SK-N-SH (cell line): Measurements from ENCODE around the gene KLHL12. TPM values are rescaled to one million over a fixed set of nuclear protein-coding genes. Genes with fewer than 3 reads are reported as not detected.

Experiments
- CTCF ChIA-PET: fragments of 300-600, 350-600 bp; formaldehyde crosslinking; extraction: SDS; loops from one replicate; lab custom pipeline; 2021; lab: Yijun Ruan, JAX
- POLR2A ChIA-PET: fragments of 350-600 bp; sonication (Branson Sonifier 250); formaldehyde crosslinking; extraction: SDS; loops from one replicate; lab custom pipeline; 2020; ENCODE audit warnings: antibody characterized with exemption, inconsistent platforms; lab: Yijun Ruan, JAX
- DNase-seq: peaks from one replicate; pipeline ENCODE4 v3.0.0; 2012
- H2AFZ ChIP-seq: fragments of 200-600 bp; sonication (generic); 2 replicates; pipeline ENCODE4 v1.8.1; 2016; ENCODE audit warnings: antibody characterized with exemption, mild to moderate bottlenecking, low read depth
- H3F3A ChIP-seq: fragments of 200-600 bp; sonication (generic); replicated peaks from 2 replicates; pipeline ENCODE3; 2016; ENCODE audit warnings: antibody characterized with exemption, mild to moderate bottlenecking; ENCODE audit not compliant: insufficient read depth
- H3K27ac ChIP-seq, 2 experiments: fragments of 200-500 bp in 1 of 2; fragments of 200-600 bp in 1 of 2; sonication (Bioruptor generic) in 1 of 2; sonication (generic), shearing (Covaris generic) in 1 of 2; 2 replicates each; pipeline versions ENCODE4 v1.5.1 to v1.6.1; 2014 to 2016; ENCODE audit warnings: low read depth in 2 of 2, inconsistent platforms in 1 of 2, low read length in 1 of 2, mild to moderate bottlenecking in 1 of 2, mixed read lengths in 1 of 2
- H3K27me3 ChIP-seq: fragments of 200-600 bp; sonication (generic), shearing (Covaris generic); 2 replicates; pipeline ENCODE4 v1.6.1; 2016; ENCODE audit warnings: mixed run types; ENCODE audit not compliant: insufficient read depth
- H3K36me3 ChIP-seq, 2 experiments: fragments of 200-500 bp in 1 of 2; fragments of 200-600 bp in 1 of 2; sonication (Bioruptor generic) in 1 of 2; sonication (generic) in 1 of 2; replicated peaks in 1 of 2; 2 replicates each; pipeline versions ENCODE3 to v1.5.1; 2014 to 2016; ENCODE audit warnings: low read length in 1 of 2, mild to moderate bottlenecking in 1 of 2; ENCODE audit not compliant: insufficient read depth in 2 of 2, control insufficient read depth in 1 of 2
- H3K4me1 ChIP-seq, 2 experiments: fragments of 200-500 bp in 1 of 2; fragments of 200-600 bp in 1 of 2; sonication (Bioruptor generic) in 1 of 2; sonication (generic), shearing (Covaris generic) in 1 of 2; 2 replicates each; pipeline versions ENCODE4 v1.5.1 to v1.6.1; 2014 to 2016; ENCODE audit warnings: low read depth in 1 of 2, low read length in 1 of 2, mixed run types in 1 of 2; ENCODE audit not compliant: insufficient read depth in 2 of 2, control insufficient read depth in 1 of 2
- H3K4me2 ChIP-seq: fragments of 200-600 bp; sonication (generic), shearing (Covaris generic); 2 replicates; pipeline ENCODE4 v1.6.1; 2017; ENCODE audit warnings: mixed run types
- H3K4me3 ChIP-seq, 2 experiments: fragments of 200-500 bp in 1 of 2; fragments of 200-600 bp in 1 of 2; sonication (Bioruptor generic) in 1 of 2; sonication (generic), shearing (Covaris generic) in 1 of 2; 2 replicates each; pipeline versions ENCODE4 v1.5.1 to v1.8.1; 2014 to 2016; ENCODE audit warnings: low read depth in 2 of 2, inconsistent platforms in 1 of 2, low read length in 1 of 2, mild to moderate bottlenecking in 1 of 2, mixed read lengths in 1 of 2, moderate library complexity in 1 of 2
- H3K79me2 ChIP-seq: fragments of 200-600 bp; sonication (generic); 2 replicates; pipeline ENCODE4 v1.8.1; 2017; ENCODE audit warnings: mild to moderate bottlenecking; ENCODE audit not compliant: insufficient read depth
- H3K9ac ChIP-seq: fragments of 200-600 bp; sonication (generic); 2 replicates; pipeline ENCODE4 v1.6.1; 2017; ENCODE audit warnings: mixed run types
- H3K9me2 ChIP-seq: fragments of 200-600 bp; sonication (generic); 2 replicates; pipeline ENCODE4 v1.6.1; 2017; ENCODE audit warnings: mixed run types
- H3K9me3 ChIP-seq: fragments of 200-600 bp; sonication (generic); 2 replicates; pipeline ENCODE4 v1.6.1; 2017; ENCODE audit warnings: mixed run types, mild to moderate bottlenecking, moderate library complexity
- H4K20me1 ChIP-seq: fragments of 200-600 bp; sonication (generic); 2 replicates; pipeline ENCODE4 v1.6.1; 2017; ENCODE audit warnings: mild to moderate bottlenecking, mixed run types; ENCODE audit not compliant: insufficient read depth
- CHD2 ChIP-seq: fragments of 150-350 bp; IDR thresholded peaks from 2 replicates; pipeline ENCODE4 v1.6.1; 2018; ENCODE audit warnings: low read length; ENCODE audit not compliant: partially characterized antibody
- ELF1 ChIP-seq: IDR thresholded peaks from 2 replicates; pipeline ENCODE4 v1.4.0; 2012
- FOXJ3 ChIP-seq: sonication (generic); formaldehyde crosslinking; IDR thresholded peaks from 2 replicates; pipeline ENCODE4 v1.5.1; 2020; ENCODE audit warnings: mild to moderate bottlenecking, missing genetic modification reagents
- GABPA ChIP-seq: IDR thresholded peaks from 2 replicates; pipeline ENCODE4 v1.4.0; 2012; ENCODE audit warnings: low read depth, mild to moderate bottlenecking
- JUND ChIP-seq: IDR thresholded peaks from 2 replicates; pipeline ENCODE4 v1.4.0; 2012
- RAD21 ChIP-seq: IDR thresholded peaks from 2 replicates; pipeline ENCODE4 v1.6.1; 2012; ENCODE audit warnings: mild to moderate bottlenecking, low read length
- RFX5 ChIP-seq: IDR thresholded peaks from 2 replicates; pipeline ENCODE4 v1.6.1; 2012; ENCODE audit warnings: mild to moderate bottlenecking, improper control_type of control experiment, low read length
- RXRA ChIP-seq: IDR thresholded peaks from 2 replicates; pipeline ENCODE4 v1.4.0; 2012; ENCODE audit warnings: low read depth, mild to moderate bottlenecking, borderline replicate concordance
- SIN3A ChIP-seq: IDR thresholded peaks from 2 replicates; pipeline ENCODE4 v1.6.1; 2012; ENCODE audit warnings: low read depth, mild to moderate bottlenecking, low read length, moderate library complexity, borderline replicate concordance
- SMC3 ChIP-seq: IDR thresholded peaks from 2 replicates; pipeline ENCODE4 v1.6.1; 2012; ENCODE audit warnings: low read depth, low read length, improper control_type of control experiment
- TCF12 ChIP-seq: IDR thresholded peaks from 2 replicates; pipeline ENCODE4 v1.4.0; 2012
- TEAD4 ChIP-seq: IDR thresholded peaks from 2 replicates; pipeline ENCODE4 v1.4.0; 2012; ENCODE audit warnings: mild to moderate bottlenecking, borderline replicate concordance; ENCODE audit not compliant: insufficient read depth
- YY1 ChIP-seq: IDR thresholded peaks from 2 replicates; pipeline ENCODE4 v1.4.0; 2012; ENCODE audit warnings: low read depth, mild to moderate bottlenecking
- WGBS: methylation state at CpG from one replicate; pipeline ENCODE4 v1.1.6; 2017; ENCODE audit warnings: low lambda C conversion rate; 5-methylcytosine and 5-hydroxymethylcytosine counted together
- polyA plus RNA-seq, 3 experiments: library from polyadenylated mRNA; depleted of rRNA; stranded (reverse); fragments of >200 nt; gene quantifications; 2 replicates each; pipeline ENCODE4 v1.2.3, GENCODE V29; 2012
- TF ChIP-seq, protein P1 (sequence below): IDR thresholded peaks from 2 replicates; pipeline ENCODE4 v1.4.0; 2012; ENCODE audit warnings: low read depth
- TF ChIP-seq, protein P2 (sequence below): IDR thresholded peaks from 2 replicates; pipeline ENCODE4 v1.4.0; 2012; ENCODE audit warnings: low read depth, borderline replicate concordance
- TF ChIP-seq, protein P3 (sequence below): fragments of 200-600 bp; sonication (generic); IDR thresholded peaks from 2 replicates; pipeline ENCODE4 v1.6.1; 2017; ENCODE audit warnings: antibody characterized with exemption, mild to moderate bottlenecking, moderate library complexity
- TF ChIP-seq, protein P4 (sequence below): IDR thresholded peaks from 2 replicates; pipeline ENCODE4; 2012
- TF ChIP-seq, protein P5 (sequence below): IDR thresholded peaks from 2 replicates; pipeline ENCODE4 v1.4.0; 2012; ENCODE audit warnings: low read depth, borderline replicate concordance

The KLHL12 gene
- polyA plus RNA-seq, 1 of the 3 experiments (the other 2 are of a cell fraction), result 22.6 TPM

DNA sequence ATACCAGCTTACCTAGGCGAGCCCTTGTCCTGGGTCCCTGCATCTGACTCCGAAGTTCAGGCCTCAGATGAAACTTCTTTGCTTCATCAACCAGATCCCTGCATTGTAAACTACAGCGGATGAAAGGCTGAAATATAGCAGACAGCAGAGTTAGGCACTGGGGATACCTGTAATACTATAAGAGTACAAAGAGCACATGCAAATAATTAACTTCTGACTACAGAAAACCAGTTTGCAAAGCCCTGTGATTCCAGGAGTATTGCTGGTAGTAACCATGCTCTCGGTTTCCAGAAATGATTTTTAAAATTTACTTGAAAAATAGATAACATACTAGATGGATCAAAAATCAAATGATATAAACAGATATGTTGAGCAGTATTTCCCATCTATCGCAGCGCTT lies 18.0 kb downstream of the KLHL12 start:
- H3K9me2 ChIP-seq, result no peaks in the 10 kb centered on the region
- H3F3A ChIP-seq, result no peaks in the 10 kb centered on the region
- no peaks in the 10 kb centered on the region for H3K27me3 ChIP-seq
- TF ChIP-seq, protein P1, sequence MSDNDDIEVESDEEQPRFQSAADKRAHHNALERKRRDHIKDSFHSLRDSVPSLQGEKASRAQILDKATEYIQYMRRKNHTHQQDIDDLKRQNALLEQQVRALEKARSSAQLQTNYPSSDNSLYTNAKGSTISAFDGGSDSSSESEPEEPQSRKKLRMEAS, result no peak
- TF ChIP-seq ELF1, result no peak
- TF ChIP-seq RXRA, result no peak
- TF ChIP-seq, protein P2, sequence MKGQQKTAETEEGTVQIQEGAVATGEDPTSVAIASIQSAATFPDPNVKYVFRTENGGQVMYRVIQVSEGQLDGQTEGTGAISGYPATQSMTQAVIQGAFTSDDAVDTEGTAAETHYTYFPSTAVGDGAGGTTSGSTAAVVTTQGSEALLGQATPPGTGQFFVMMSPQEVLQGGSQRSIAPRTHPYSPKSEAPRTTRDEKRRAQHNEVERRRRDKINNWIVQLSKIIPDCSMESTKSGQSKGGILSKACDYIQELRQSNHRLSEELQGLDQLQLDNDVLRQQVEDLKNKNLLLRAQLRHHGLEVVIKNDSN, result no peak
- no peak for TF ChIP-seq JUND
- TF ChIP-seq, protein P3, sequence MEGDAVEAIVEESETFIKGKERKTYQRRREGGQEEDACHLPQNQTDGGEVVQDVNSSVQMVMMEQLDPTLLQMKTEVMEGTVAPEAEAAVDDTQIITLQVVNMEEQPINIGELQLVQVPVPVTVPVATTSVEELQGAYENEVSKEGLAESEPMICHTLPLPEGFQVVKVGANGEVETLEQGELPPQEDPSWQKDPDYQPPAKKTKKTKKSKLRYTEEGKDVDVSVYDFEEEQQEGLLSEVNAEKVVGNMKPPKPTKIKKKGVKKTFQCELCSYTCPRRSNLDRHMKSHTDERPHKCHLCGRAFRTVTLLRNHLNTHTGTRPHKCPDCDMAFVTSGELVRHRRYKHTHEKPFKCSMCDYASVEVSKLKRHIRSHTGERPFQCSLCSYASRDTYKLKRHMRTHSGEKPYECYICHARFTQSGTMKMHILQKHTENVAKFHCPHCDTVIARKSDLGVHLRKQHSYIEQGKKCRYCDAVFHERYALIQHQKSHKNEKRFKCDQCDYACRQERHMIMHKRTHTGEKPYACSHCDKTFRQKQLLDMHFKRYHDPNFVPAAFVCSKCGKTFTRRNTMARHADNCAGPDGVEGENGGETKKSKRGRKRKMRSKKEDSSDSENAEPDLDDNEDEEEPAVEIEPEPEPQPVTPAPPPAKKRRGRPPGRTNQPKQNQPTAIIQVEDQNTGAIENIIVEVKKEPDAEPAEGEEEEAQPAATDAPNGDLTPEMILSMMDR, result no peak
- TF ChIP-seq FOXJ3 (CRISPR knock-in tag), result no peak
- no peak for TF ChIP-seq RAD21
- no peak for TF ChIP-seq TCF12
- TF ChIP-seq SIN3A, result no peak
- TF ChIP-seq YY1, result no peak
- H3K9ac ChIP-seq, result no peak overlapping the region
- ChIA-PET POLR2A (no interaction called here), CTCF (interaction anchor here (0.6 kb wide), 1 partner anchor 13 kb away, joined by 3 read pairs; no protein-coding TSS in a partner anchor)
- no peaks in the 10 kb centered on the region for H4K20me1 ChIP-seq
- H3K36me3 ChIP-seq, result peaks cover 59 to 75% of the 10 kb centered on the region in 2 experiments
- H2AFZ ChIP-seq, result no peak overlapping the region
- H3K4me2 ChIP-seq, result no peak overlapping the region
- no peaks in the 10 kb centered on the region for H3K9me3 ChIP-seq
- H3K79me2 ChIP-seq, result no peaks in the 10 kb centered on the region
- no peak for DNase-seq
- H3K4me1 ChIP-seq, result no peaks in the 10 kb centered on the region
- H3K27ac ChIP-seq, result no peak overlapping the region
- no peak overlapping the region for H3K4me3 ChIP-seq
- 96% methylated on average over 6 of the region's 6 CpGs for WGBS

DNA sequence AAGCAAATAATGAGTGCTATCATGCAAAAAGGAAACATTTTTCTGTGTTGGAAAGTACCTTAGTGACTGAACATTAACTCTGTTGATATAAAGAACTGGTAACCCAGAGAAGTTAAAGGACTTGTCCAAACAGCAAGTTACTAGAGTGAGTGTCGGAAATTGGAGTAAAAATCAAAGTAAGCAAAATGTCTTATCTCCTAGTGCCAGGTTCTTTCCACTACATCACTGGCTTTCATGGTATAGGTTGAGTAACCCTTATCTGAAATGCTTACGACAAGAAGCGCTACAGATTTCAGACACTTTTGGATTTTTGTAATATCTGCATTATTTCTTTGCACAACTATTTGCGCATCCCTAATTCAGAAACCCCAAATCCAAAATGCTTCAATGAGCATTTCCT lies 21.7 kb downstream of the KLHL12 start:
- no peak for TF ChIP-seq TEAD4
- no peak for TF ChIP-seq GABPA
- TF ChIP-seq CHD2, result no peak
- TF ChIP-seq, protein P4, sequence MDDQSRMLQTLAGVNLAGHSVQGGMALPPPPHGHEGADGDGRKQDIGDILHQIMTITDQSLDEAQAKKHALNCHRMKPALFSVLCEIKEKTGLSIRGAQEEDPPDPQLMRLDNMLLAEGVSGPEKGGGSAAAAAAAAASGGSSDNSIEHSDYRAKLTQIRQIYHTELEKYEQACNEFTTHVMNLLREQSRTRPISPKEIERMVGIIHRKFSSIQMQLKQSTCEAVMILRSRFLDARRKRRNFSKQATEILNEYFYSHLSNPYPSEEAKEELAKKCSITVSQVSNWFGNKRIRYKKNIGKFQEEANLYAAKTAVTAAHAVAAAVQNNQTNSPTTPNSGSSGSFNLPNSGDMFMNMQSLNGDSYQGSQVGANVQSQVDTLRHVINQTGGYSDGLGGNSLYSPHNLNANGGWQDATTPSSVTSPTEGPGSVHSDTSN, result no peak
- TF ChIP-seq, protein P5, sequence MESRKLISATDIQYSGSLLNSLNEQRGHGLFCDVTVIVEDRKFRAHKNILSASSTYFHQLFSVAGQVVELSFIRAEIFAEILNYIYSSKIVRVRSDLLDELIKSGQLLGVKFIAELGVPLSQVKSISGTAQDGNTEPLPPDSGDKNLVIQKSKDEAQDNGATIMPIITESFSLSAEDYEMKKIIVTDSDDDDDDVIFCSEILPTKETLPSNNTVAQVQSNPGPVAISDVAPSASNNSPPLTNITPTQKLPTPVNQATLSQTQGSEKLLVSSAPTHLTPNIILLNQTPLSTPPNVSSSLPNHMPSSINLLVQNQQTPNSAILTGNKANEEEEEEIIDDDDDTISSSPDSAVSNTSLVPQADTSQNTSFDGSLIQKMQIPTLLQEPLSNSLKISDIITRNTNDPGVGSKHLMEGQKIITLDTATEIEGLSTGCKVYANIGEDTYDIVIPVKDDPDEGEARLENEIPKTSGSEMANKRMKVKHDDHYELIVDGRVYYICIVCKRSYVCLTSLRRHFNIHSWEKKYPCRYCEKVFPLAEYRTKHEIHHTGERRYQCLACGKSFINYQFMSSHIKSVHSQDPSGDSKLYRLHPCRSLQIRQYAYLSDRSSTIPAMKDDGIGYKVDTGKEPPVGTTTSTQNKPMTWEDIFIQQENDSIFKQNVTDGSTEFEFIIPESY, result no peak
- no peak for TF ChIP-seq SMC3
- TF ChIP-seq, protein P3, result no peak
- TF ChIP-seq, protein P1, result no peak
- TF ChIP-seq TCF12, result no peak
- no peak for TF ChIP-seq RFX5
- Histone ChIP-seq H3K79me2 (no peaks in the 10 kb centered on the region), H3K36me3 (peaks cover 43% of the 10 kb centered on the region in 2 experiments), H3F3A (no peaks in the 10 kb centered on the region), H3K27me3 (no peaks in the 10 kb centered on the region), H3K4me1 (no peaks in the 10 kb centered on the region), H3K9me2 (no peaks in the 10 kb centered on the region), H4K20me1 (no peaks in the 10 kb centered on the region), H3K9me3 (no peaks in the 10 kb centered on the region), H3K4me2 (no peak overlapping the region), H3K9ac (no peak overlapping the region), H3K4me3 (no peak overlapping the region), H3K27ac (no peak overlapping the region), H2AFZ (no peak overlapping the region)
- ChIA-PET CTCF (no interaction called here), POLR2A (no interaction called here)
- DNase-seq, result no peak
- WGBS, result 66% methylated on average over 4 of the region's 4 CpGs
